HUES64 (cell line): ENCODE measurements around the gene PDIK1L.

Experiments used
- H3K27ac ChIP-seq: 2 replicates; pipeline ENCODE4 v1.7.0; 2013; ENCODE audit warnings: low read depth, low read length, inconsistent platforms
- H3K27me3 ChIP-seq: 2 replicates; pipeline ENCODE4 v1.6.1; 2013; ENCODE audit warnings: mild to moderate bottlenecking, low read length; ENCODE audit not compliant: insufficient read depth
- H3K36me3 ChIP-seq: 2 replicates; pipeline ENCODE4 v1.6.1; 2013; ENCODE audit warnings: mild to moderate bottlenecking, low read length; ENCODE audit not compliant: insufficient read depth
- H3K4me1 ChIP-seq: 2 replicates; pipeline ENCODE4 v1.6.1; 2013; ENCODE audit warnings: mild to moderate bottlenecking, low read length, moderate library complexity; ENCODE audit not compliant: insufficient read depth
- H3K4me3 ChIP-seq: 2 replicates; pipeline ENCODE4 v1.5.1; 2013; ENCODE audit warnings: mild to moderate bottlenecking, low read length, moderate library complexity
- H3K9ac ChIP-seq: 2 replicates; pipeline ENCODE4 v1.6.1; 2013; ENCODE audit warnings: mild to moderate bottlenecking, low read depth, low read length
- H3K9me3 ChIP-seq: 2 replicates; pipeline ENCODE4 v1.6.1; 2013; ENCODE audit warnings: low read depth, low read length; ENCODE audit not compliant: insufficient read depth
- WGBS: fragments of 150-250, 120-280 bp; methylation state at CpG from one replicate; pipeline ENCODE4 v1.1.7; 2013; ENCODE audit warnings: missing lambda C conversion rate; 5-methylcytosine and 5-hydroxymethylcytosine counted together

PDIK1L gene

GRCh38 chr1:26158908-26159742 lies 47.5 kb downstream of the PDIK1L start, which contains the start of gene FAM110D:
Gene FAM110D, plus strand, starts transcription at chr1:26159079. Its CDS starts 2,213 bp downstream, at chr1:26161292.
- Histone ChIP-seq H3K4me1 (peaks cover 43% of the 10 kb centered on the region), H3K9ac (0 out of 2 replicates have a peak within 1 kb of the TSS, but pooled peaks have one; percentile 2)

GRCh38 chr1:26159743-26160039 lies 48.1 kb downstream of the PDIK1L start:
- WGBS = 71% methylated on average over 4 of the region's 4 CpGs
- Histone ChIP-seq H3K4me3 (no peak overlapping the region), H3K9ac (no peak overlapping the region), H3K36me3 (no peaks in the 10 kb centered on the region), H3K4me1 (peaks cover 43% of the 10 kb centered on the region), H3K27ac (no peak overlapping the region), H3K27me3 (peaks cover 98% of the 10 kb centered on the region), H3K9me3 (no peaks in the 10 kb centered on the region)

More at GRCh38 chr1:26158908-26159742, 47.5 kb downstream of the PDIK1L start, which contains the start of gene FAM110D:
- peak within 1 kb of the TSS; percentile 37; the same call in 1 of the 2 replicates for H3K4me3 ChIP-seq
- no peaks in the 10 kb centered on the region for H3K36me3 ChIP-seq
- H3K9me3 ChIP-seq = no peaks in the 10 kb centered on the region
- no peak within 1 kb of the TSS for H3K27ac ChIP-seq
- WGBS = 24% methylated on average over 6 of the region's 6 CpGs
- peaks cover 99% of the 10 kb centered on the region for H3K27me3 ChIP-seq

DNA sequence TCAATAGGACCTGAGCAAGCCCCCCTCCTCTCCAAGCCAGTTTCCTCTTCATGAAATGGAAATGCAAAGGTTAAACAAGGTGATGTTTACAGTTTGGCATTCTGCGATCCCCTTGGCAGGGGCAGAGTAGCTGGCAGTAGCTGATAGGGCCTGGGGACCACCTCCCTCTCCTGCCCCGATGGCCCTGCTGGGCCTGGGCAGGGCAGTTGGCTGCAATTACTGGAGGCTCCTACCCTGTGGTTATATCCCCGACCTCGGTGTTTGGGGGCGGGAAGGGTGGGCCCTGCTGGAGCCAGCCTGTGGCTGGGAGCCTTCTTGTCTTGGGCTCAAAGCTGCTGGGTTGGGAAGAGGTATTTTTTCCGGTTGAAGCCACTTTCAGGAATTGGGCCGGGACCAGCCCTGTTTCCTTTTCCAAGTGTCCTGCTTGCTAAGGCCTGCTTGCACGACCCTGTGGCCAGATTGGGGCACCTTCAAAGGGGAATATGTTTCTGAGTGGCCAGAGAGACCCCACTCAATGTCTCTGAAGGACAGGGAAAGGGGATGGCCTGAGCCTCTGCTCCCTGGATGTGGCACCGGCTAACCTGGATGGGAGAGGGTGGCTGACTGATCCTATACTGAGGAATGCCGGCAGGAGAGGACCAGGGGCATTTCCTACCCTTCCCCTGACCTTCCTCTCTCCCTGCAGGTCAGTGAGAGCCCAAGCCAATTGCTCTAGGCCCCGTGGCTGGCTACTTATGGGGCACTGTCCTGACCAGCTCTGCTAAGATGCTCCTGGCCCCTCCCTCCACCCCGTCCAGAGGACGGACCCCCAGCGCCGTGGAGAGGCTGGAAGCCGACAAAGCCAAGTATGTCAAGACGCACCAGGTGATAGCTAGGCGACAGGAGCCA lies 49.1 kb downstream of the PDIK1L start:
- peak overlapping the region; percentile 55 for H3K4me3 ChIP-seq
- H3K9me3 ChIP-seq = no peaks in the 10 kb centered on the region
- H3K27ac ChIP-seq = no peak overlapping the region
- H3K4me1 ChIP-seq = peaks cover 42% of the 10 kb centered on the region
- no peaks in the 10 kb centered on the region for H3K36me3 ChIP-seq
- WGBS = 27% methylated on average over 18 of the region's 18 CpGs
- peaks cover 97% of the 10 kb centered on the region for H3K27me3 ChIP-seq
- peak overlapping the region; percentile 70 for H3K9ac ChIP-seq

- Histone ChIP-seq H3K9ac (peak overlapping the region; percentile 70), H3K4me1 (peaks cover 37% of the 10 kb centered on the region), H3K27ac (no peak overlapping the region), H3K9me3 (no peaks in the 10 kb centered on the region), H3K36me3 (no peaks in the 10 kb centered on the region), H3K27me3 (peaks cover 95% of the 10 kb centered on the region), H3K4me3 (peak overlapping the region; percentile 55)
- 1% methylated on average over 98 of the region's 98 CpGs for WGBS
Measured at GRCh38 chr1:26161415-26162219, 50.0 kb downstream of the PDIK1L start.

DNA sequence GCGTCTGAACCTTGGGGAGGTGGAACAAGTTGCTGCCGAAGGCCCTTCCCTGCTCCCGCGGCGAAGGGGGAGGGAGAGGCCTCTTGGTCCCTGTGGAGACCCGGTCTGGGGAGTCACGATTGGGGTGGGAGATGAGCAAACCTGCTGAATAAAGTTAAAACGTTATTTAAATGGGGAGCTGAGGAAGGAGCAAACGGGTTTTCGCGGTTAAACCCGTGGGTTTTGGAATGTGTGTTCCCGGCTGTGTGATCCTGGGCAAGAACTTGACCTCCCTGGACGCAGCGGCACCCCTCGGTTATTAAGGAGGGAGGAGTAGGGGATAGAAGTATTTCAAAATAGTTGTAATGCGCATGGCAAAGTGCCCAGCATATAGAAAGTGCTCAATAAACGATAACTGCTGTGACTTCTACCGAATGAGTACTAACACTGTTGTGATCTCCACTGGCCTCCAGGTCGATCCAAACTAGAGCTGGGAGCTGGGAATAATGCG lies 50.6 kb downstream of the PDIK1L start:
- peaks cover 37% of the 10 kb centered on the region for H3K4me1 ChIP-seq
- peaks cover 93% of the 10 kb centered on the region for H3K27me3 ChIP-seq
- no peak overlapping the region for H3K27ac ChIP-seq
- H3K36me3 ChIP-seq = no peaks in the 10 kb centered on the region
- WGBS = 27% methylated on average over 21 of the region's 21 CpGs
- H3K4me3 ChIP-seq = peak overlapping the region; percentile 55
- no peaks in the 10 kb centered on the region for H3K9me3 ChIP-seq
- H3K9ac ChIP-seq = peak overlapping the region; percentile 70; the same call in 1 of the 2 replicates

- Histone ChIP-seq H3K9ac (no peak overlapping the region), H3K4me3 (peak overlapping the region; percentile 52; the same call in 1 of the 2 replicates)
- WGBS = 84% methylated on average over 9 of the region's 9 CpGs
Measured at GRCh38 chr1:26163684-26164035, 52.0 kb downstream of the PDIK1L start.

GRCh38 chr1:26164036-26164860 lies 52.6 kb downstream of the PDIK1L start:
- Histone ChIP-seq H3K4me3 (peak overlapping the region; percentile 52), H3K27ac (peak overlapping the region; percentile 5; the same call in 1 of the 2 replicates), H3K36me3 (no peaks in the 10 kb centered on the region), H3K4me1 (peaks cover 29% of the 10 kb centered on the region), H3K9ac (peak overlapping the region; percentile 32; the same call in 1 of the 2 replicates), H3K27me3 (peaks cover 73% of the 10 kb centered on the region), H3K9me3 (no peaks in the 10 kb centered on the region)
- 8% methylated on average over 72 of the region's 72 CpGs for WGBS

More at GRCh38 chr1:26163684-26164035, 52.0 kb downstream of the PDIK1L start:
- Histone ChIP-seq H3K27ac (no peak overlapping the region), H3K27me3 (peaks cover 79% of the 10 kb centered on the region), H3K9me3 (no peaks in the 10 kb centered on the region), H3K36me3 (no peaks in the 10 kb centered on the region), H3K4me1 (peaks cover 29% of the 10 kb centered on the region)

DNA sequence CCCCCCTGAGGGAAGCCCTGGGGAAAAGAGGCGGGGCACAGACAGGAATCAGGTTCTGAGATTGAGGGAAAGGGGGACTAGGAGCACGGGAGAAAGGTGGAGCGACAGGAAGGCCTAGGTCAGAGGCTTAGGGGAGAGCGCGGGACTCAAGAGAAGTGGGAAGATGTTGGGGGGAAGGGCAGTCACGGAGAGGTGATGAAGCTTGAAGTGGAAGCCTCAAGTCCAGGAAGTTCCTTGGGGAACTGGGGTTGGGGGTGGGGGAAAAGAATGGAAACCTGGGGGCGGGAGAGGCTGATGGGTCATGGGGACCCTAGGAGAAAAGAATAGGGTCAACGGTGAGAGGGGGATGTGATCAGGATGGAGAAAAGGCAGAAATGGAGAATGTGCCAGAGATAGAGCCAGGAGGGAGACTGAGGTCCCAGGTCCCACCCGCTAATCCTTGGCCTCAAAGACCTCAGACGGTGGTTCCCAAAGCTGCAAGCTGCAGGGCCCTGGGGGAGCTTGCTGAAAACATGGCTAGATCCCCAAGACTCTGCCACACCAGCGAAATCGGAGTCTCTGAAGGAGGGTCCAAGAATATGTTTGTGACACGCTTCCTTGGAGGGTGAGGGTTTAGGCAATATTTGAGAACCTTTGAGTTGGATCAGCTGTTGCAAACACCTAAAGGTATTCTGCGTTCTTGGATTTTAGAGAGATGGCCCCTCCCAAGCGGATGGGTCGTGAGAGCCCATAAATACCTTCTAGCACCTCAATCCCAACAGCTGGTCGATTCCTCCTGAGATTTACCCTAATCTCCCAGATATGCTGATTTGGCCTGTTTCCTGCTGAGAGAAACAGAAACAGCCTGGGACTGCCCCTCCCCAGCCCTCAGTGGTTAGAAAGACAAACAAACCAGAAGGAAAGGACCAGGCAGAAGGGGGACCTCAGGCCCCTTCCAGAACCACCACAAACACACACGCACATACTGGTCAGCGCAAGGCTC lies 53.5 kb downstream of the PDIK1L start:
- no peaks in the 10 kb centered on the region for H3K36me3 ChIP-seq
- peaks cover 29% of the 10 kb centered on the region for H3K4me1 ChIP-seq
- peak overlapping the region; percentile 32; the same call in 1 of the 2 replicates for H3K9ac ChIP-seq
- peaks cover 64% of the 10 kb centered on the region for H3K27me3 ChIP-seq
- WGBS = 29% methylated on average over 19 of the region's 19 CpGs
- H3K27ac ChIP-seq = peak overlapping the region; percentile 5; the same call in 1 of the 2 replicates
- H3K4me3 ChIP-seq = peak overlapping the region; percentile 52
- no peaks in the 10 kb centered on the region for H3K9me3 ChIP-seq

- no peak overlapping the region for H3K9ac ChIP-seq
- peaks cover 5% of the 10 kb centered on the region for H3K36me3 ChIP-seq
- H3K4me3 ChIP-seq = no peak overlapping the region
- peaks cover 23% of the 10 kb centered on the region for H3K4me1 ChIP-seq
- H3K27ac ChIP-seq = no peak overlapping the region
- no peaks in the 10 kb centered on the region for H3K9me3 ChIP-seq
- peaks cover 48% of the 10 kb centered on the region for H3K27me3 ChIP-seq
- 96% methylated on average over 4 of the region's 4 CpGs for WGBS
Measured at GRCh38 chr1:26166719-26167281, 55.2 kb downstream of the PDIK1L start.
